Measurements from ENCODE around the gene JMJD1C. TPM values are rescaled to one million over a fixed set of nuclear protein-coding genes. Genes with fewer than 3 reads are reported as not detected.

Gene JMJD1C
- total RNA-seq, 1 experiment from 2014 or later, result 91.9 TPM

DNA sequence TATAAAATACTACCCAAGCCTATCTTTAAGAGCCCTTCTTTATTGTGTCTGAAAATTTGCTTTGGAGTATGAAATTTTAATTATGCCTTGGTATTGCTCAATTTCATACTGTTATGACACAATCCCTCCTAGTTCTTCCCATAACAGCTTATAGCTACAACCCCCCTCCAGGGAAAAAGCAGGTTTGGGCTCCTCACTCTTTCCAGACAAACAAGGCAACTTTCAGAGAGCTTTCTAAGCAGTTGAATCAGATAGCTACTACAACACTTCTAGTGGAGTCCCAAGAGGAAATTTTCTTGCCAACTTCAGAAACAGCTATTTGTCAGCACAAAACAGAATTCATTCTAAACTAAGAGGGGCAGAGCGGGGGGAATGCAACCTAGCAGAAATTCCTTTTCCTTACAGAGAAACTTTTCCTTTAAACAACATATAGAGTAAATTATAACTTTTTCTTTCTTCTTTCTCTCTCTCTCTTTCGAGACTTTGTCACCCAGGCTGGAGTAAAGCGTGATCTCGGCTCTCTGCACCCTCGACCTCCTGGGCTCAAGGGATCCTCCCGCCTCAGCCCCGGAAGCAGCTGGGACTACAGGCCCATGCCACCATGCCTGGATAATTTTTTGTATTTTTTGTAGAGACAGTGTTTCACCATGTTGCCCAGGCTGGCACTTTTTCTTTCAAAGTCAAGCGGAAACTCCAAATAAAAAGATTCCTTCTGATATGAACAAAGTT lies 26.0 kb upstream of the JMJD1C start:
- Mint-ChIP-seq H3K9me3 (ENCODE audit: unreplicated experiment) (no peaks in the 10 kb centered on the region), H3K4me1 (ENCODE audit: insufficient read depth, unreplicated experiment) (peaks cover 17% of the 10 kb centered on the region), H3K36me3 (ENCODE audit: insufficient read depth, unreplicated experiment) (peaks cover 7% of the 10 kb centered on the region), H3K27ac (ENCODE audit: low read depth, unreplicated experiment) (peak overlapping the region; percentile 72), H3K4me3 (ENCODE audit: unreplicated experiment) (peak overlapping the region; percentile 38), H3K27me3 (ENCODE audit: insufficient read depth, unreplicated experiment) (no peaks in the 10 kb centered on the region)
- POLR2A ChIA-PET, result interaction anchor here (0.6 to 7.0 kb wide), 17 partner anchors 9 to 275 kb away, joined by 3 to 89 read pairs (median 6); partner anchors contain the start of genes JMJD1C and REEP3
- CTCF ChIA-PET, result interaction anchor here (0.9 to 1.9 kb wide), 3 partner anchors 12 to 137 kb away, joined by 3 to 7 read pairs (median 3); no protein-coding TSS in a partner anchor
- TF ChIP-seq, protein P1, sequence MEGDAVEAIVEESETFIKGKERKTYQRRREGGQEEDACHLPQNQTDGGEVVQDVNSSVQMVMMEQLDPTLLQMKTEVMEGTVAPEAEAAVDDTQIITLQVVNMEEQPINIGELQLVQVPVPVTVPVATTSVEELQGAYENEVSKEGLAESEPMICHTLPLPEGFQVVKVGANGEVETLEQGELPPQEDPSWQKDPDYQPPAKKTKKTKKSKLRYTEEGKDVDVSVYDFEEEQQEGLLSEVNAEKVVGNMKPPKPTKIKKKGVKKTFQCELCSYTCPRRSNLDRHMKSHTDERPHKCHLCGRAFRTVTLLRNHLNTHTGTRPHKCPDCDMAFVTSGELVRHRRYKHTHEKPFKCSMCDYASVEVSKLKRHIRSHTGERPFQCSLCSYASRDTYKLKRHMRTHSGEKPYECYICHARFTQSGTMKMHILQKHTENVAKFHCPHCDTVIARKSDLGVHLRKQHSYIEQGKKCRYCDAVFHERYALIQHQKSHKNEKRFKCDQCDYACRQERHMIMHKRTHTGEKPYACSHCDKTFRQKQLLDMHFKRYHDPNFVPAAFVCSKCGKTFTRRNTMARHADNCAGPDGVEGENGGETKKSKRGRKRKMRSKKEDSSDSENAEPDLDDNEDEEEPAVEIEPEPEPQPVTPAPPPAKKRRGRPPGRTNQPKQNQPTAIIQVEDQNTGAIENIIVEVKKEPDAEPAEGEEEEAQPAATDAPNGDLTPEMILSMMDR (IDR thresholded peaks at IDR 0.05; ENCODE audit: unreplicated experiment), result no peak
- DNase-seq (ENCODE audit: unreplicated experiment), result peak; percentile 91
- intact Hi-C loops (cut with micrococcal nuclease), result no loop called here
- BruUV-seq (replicated peaks), result no TSS peak

DNA sequence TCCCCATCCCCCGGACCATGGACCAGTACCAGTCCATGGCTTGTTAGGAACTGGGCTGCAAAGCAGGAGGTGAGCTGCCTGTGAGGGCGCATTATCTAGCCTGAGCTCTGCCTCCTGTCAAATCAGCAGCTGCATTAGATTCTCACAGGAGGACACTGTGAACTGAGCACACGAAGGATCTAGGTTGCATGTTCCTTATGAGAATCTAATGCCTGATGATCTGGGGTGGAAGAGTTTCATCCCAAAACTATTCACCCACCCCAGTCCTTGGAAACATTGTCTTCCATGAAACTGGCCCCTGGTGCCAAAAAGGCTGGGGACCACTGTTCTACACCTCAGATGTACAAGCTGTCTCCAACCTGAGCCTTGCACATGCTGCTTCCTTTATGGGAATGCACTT lies 24.1 kb upstream of the JMJD1C start:
- Mint-ChIP-seq H3K27ac (ENCODE audit: low read depth, unreplicated experiment) (no peak overlapping the region), H3K9me3 (ENCODE audit: unreplicated experiment) (no peaks in the 10 kb centered on the region), H3K4me1 (ENCODE audit: insufficient read depth, unreplicated experiment) (peaks cover 9% of the 10 kb centered on the region), H3K36me3 (ENCODE audit: insufficient read depth, unreplicated experiment) (peaks cover 7% of the 10 kb centered on the region), H3K4me3 (ENCODE audit: unreplicated experiment) (no peak overlapping the region), H3K27me3 (ENCODE audit: insufficient read depth, unreplicated experiment) (no peaks in the 10 kb centered on the region)
- intact Hi-C loops (cut with micrococcal nuclease), result no loop called here
- no TSS peak for BruUV-seq (replicated peaks)
- TF ChIP-seq, protein P1 (IDR thresholded peaks at IDR 0.05; ENCODE audit: unreplicated experiment), result no peak
- CTCF ChIA-PET, result interaction anchor here (0.5 to 1.2 kb wide), 4 partner anchors 14 to 373 kb away, joined by 3 to 6 read pairs (median 3); no protein-coding TSS in a partner anchor
- POLR2A ChIA-PET, result interaction anchor here (1.0 to 7.0 kb wide), 7 partner anchors 8 to 31 kb away, joined by 3 to 89 read pairs (median 6); partner anchors contain the start of genes JMJD1C and REEP3
- DNase-seq (ENCODE audit: unreplicated experiment), result no peak

DNA sequence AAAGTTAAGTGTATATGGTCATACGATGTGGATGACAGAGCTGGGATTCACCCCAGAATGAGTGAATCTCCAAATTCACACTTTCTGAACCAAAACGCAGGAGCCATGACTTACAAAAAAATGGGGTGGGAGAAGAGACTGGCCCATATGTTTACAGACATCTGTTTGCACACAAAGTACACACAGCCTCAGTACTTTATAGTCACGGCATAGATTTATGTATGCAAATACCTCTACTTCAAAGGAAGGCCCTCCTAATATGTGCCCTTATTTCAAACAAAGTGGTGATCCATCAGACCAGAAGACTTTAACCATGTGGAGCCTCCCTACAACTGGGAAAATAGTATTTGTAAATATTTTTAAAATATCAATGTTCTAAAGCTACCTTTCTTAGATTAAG lies 22.2 kb upstream of the JMJD1C start:
- Mint-ChIP-seq H3K27me3 (ENCODE audit: insufficient read depth, unreplicated experiment) (no peaks in the 10 kb centered on the region), H3K4me1 (ENCODE audit: insufficient read depth, unreplicated experiment) (peaks cover 15% of the 10 kb centered on the region), H3K36me3 (ENCODE audit: insufficient read depth, unreplicated experiment) (peaks cover 7% of the 10 kb centered on the region), H3K4me3 (ENCODE audit: unreplicated experiment) (no peak overlapping the region), H3K27ac (ENCODE audit: low read depth, unreplicated experiment) (no peak overlapping the region), H3K9me3 (ENCODE audit: unreplicated experiment) (no peaks in the 10 kb centered on the region)
- TF ChIP-seq, protein P1 (IDR thresholded peaks at IDR 0.05; ENCODE audit: unreplicated experiment), result no peak
- intact Hi-C loops (cut with micrococcal nuclease), result no loop called here
- CTCF ChIA-PET, result interaction anchor here (0.6 to 1.2 kb wide), 4 partner anchors 8 to 246 kb away, joined by 3 to 4 read pairs (median 3); no protein-coding TSS in a partner anchor
- no peak for DNase-seq (ENCODE audit: unreplicated experiment)
- BruUV-seq (replicated peaks), result no TSS peak
- POLR2A ChIA-PET, result interaction anchor here (1.9 kb wide), 1 partner anchor 16 kb away, joined by 6 read pairs; no protein-coding TSS in a partner anchor

DNA sequence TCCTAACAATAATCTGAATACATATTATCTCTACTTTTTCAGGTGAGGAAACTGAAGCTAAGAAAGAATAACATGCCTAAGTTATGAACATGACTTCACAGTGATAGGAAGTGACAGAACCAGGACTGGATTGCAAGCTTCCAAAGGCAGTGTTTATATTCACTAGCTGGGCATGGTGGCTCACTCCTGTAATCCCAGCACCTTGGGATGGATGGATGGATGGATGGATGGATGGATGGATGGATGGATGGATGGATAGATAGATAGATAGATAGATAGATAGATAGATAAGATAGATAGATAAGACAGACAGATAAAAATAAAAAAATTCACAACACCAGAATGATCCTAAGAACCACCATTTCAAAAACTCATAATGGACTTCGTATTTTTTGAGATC lies 18.2 kb upstream of the JMJD1C start:
- Mint-ChIP-seq H3K27me3 (ENCODE audit: insufficient read depth, unreplicated experiment) (no peaks in the 10 kb centered on the region), H3K4me1 (ENCODE audit: insufficient read depth, unreplicated experiment) (peaks cover 6% of the 10 kb centered on the region), H3K4me3 (ENCODE audit: unreplicated experiment) (no peak overlapping the region), H3K36me3 (ENCODE audit: insufficient read depth, unreplicated experiment) (no peaks in the 10 kb centered on the region), H3K27ac (ENCODE audit: low read depth, unreplicated experiment) (no peak overlapping the region), H3K9me3 (ENCODE audit: unreplicated experiment) (no peaks in the 10 kb centered on the region)
- no TSS peak for BruUV-seq (replicated peaks)
- TF ChIP-seq, protein P1 (IDR thresholded peaks at IDR 0.05; ENCODE audit: unreplicated experiment), result no peak
- ChIA-PET CTCF (no interaction called here), POLR2A (interaction anchor here (0.7 to 1.2 kb wide), 2 partner anchors 8 to 674 kb away, joined by 3 read pairs; no protein-coding TSS in a partner anchor)
- DNase-seq (ENCODE audit: unreplicated experiment), result no peak
- intact Hi-C loops (cut with micrococcal nuclease), result no loop called here

Data from MCF 10A (cell line).